Hematopoietic multipotent progenitor cell treated with erythropoietin and hydrocortisone succinate and interleukin-3 and kit ligand, for 4 days (in vitro differentiated cells): ENCODE data around the gene NUP62.
"Not testable (repeated sequence)": the region's sequence is repeated elsewhere in the genome, so short reads cannot be mapped to it uniquely, and the experiment has no call there.

ENCODE experiments used
- DNase-seq: peaks from one replicate; pipeline ENCODE4 v3.0.0-alpha.2; 2015

Gene NUP62, protein sequence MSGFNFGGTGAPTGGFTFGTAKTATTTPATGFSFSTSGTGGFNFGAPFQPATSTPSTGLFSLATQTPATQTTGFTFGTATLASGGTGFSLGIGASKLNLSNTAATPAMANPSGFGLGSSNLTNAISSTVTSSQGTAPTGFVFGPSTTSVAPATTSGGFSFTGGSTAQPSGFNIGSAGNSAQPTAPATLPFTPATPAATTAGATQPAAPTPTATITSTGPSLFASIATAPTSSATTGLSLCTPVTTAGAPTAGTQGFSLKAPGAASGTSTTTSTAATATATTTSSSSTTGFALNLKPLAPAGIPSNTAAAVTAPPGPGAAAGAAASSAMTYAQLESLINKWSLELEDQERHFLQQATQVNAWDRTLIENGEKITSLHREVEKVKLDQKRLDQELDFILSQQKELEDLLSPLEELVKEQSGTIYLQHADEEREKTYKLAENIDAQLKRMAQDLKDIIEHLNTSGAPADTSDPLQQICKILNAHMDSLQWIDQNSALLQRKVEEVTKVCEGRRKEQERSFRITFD

DNA sequence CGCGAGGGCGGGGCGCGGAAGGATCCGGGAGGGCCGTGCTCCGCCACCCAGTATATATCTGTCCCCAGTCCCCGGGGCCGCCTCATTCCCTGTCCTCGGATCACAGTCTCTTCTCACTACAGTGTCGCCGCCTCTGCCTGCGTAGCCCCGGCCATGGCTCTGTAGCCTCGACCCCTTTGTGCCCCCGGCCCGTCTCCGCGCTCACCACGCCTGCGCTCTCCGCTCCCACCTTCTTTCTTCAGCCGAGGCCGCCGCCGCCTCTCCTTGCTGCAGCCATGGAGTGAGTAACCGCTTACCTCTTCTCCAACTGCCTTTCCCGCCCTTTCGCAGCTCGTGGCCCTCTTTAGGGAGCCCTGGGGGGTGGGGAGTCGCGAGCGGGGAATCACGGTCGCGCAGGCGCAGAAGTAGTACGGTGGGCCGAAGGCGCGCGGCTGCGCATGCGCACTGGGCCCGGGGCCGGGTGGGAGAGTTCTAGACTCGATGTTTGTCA, at the start of gene NUP62, which contains the start of gene ATF5:
Gene NUP62, minus strand, starts transcription at position 384 of the 490 bp plus-strand sequence. CDS start 19,697 bp downstream, outside the sequence.
Gene ATF5, plus strand, starts transcription at position 85 of the 490 bp plus-strand sequence. CDS start 1,646 bp downstream, outside the sequence.
- peak; percentile 96 for DNase-seq

DNA sequence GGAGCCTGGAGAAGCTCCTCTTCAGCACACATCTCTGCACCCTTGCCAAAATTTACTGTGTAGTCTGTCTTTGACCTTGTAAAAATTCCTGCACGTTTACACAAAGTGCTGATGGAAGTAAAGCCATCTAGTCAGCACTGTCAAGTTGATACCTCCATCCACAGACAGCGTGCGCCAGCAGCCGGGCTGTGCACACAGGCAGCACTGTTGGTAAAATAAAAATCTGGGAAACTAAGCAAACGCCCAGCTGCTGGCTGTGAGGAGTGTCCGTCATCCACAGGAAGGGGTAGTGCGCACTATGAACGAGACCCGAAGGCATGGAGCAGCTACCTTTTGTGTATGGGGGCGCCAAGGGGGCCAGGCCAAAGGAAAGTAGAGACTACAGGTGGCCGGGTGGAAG, 49.0 kb upstream of the NUP62 start:
- no peak for DNase-seq

- no peak for DNase-seq
Measured at GRCh38 chr19:49977881-49978280, 48.6 kb upstream of the NUP62 start.

GRCh38 chr19:49977076-49977475, 47.8 kb upstream of the NUP62 start:
- no peak for DNase-seq

- no peak for DNase-seq
Measured at GRCh38 chr19:49976496-49976895, 47.2 kb upstream of the NUP62 start.

- no peak for DNase-seq
Measured at GRCh38 chr19:49975051-49975450, 45.7 kb upstream of the NUP62 start.

DNA sequence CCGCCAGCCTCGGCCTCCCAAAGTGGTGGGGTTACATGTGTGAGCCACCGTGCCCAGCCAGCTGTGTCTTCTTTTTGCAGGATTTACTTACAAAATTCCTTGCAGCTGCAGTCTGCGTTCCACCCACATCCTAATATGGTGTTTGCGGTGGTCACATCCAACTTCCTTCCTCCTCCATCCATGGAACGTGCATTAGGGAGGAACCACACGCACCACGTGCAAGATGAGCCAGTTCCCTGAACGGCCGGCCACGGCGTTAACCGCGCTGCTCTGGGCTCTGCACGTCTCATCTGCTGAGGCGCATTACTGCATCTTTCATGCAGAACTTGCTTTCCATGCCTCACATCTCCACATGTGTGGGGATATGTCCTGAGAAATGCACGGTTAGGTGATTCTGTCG, 44.7 kb upstream of the NUP62 start:
- no peak for DNase-seq

DNA sequence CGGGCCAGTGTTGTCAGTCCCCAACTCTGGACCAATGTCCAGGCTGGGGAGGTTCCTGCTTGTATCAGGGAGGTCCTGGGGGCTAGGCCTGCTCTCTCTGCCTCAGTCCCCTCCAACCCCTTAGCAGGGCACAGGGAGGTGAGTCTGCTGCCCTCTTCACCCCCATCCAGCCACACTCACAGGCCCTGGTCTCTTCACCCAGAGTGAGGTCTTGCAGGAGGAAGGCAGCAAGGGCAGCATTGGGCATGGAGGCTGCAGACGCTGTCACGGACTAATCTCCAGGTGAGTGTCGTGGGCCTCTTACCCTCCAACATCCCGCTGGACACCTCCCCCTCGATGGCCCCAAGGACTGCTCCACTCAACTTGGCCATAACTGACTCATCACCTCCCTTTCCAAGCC, 43.5 kb upstream of the NUP62 start:
- no peak for DNase-seq

DNA sequence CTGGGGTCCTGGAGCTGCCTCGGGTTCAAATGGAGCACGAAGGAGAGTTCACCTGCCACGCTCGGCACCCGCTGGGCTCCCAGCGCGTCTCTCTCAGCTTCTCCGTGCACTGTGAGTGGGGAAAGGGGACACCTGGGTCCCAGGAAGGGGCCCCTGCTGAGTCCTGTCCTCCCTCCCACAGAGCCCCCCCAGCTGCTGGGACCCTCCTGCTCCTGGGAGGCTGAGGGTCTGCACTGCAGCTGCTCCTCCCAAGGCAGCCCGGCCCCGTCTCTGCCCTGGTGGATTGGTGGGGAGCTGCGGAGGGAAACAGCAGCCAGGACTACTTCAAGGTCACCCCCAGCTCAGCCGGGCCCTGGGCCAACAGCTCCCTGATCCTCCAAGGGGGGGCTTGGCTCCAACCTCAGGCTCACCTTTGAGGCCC, 42.7 kb upstream of the NUP62 start:
- DNase-seq, result no peak

DNA sequence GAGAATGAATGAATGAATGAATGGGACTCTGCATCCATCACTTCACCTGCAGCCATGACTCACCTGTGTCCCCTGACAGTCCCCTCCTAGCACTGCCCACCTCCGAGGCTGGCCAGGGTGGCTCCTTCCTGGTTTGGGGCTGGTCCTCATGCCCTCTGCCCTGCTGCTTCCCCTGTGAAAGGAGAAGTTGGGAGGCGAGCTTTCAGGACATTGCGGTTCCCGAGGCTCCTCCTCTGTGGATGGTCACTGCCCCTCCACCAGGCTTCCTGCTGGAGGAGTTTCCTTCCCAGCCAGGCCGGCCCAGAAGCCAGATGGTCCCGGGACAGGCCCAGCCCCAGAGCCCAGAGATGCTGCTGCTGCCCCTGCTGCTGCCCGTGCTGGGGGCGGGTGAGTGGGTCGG, 40.1 kb upstream of the NUP62 start:
- not testable (repeated sequence) for DNase-seq

GRCh38 chr19:49968279-49968922, 39.1 kb upstream of the NUP62 start:
- DNase-seq, result peak; percentile 59

DNA sequence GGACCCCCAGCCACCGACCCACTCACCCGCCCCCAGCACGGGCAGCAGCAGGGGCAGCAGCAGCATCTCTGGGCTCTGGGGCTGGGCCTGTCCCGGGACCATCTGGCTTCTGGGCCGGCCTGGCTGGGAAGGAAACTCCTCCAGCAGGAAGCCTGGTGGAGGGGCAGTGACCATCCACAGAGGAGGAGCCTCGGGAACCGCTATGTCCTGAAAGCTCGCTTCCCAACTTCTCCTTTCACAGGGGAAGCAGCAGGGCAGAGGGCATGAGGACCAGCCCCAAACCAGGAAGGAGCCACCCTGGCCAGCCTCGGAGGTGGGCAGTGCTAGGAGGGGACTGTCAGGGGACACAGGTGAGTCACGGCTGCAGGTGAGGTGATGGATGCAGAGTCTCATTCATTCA, 31.7 kb upstream of the NUP62 start, which contains the start of gene SIGLEC11:
Gene SIGLEC11, minus strand, starts transcription at position 193 of the 400 bp plus-strand sequence. Its CDS starts 91 bp downstream, at position 102.
- not testable (repeated sequence) for DNase-seq

DNA sequence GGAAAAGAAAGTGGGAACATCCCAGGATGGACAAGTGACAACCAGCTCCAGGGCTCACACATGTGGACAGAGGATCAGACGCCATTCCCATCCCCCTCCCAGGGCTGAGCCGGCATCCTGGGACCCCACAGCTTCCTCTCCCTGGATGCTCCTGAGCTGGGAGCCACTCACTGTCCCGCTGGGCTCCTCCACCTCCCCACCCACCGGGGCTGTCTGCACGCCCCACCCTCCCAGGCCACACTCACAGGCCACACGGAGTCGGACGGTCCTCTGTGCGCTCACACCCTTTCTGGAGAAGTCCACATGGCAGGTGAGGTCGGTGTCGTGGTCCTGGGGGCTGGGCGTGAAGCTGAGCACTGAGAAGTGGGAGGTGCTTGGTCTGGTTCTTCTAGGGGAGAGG, 30.6 kb upstream of the NUP62 start:
- DNase-seq, result not testable (repeated sequence)

DNA sequence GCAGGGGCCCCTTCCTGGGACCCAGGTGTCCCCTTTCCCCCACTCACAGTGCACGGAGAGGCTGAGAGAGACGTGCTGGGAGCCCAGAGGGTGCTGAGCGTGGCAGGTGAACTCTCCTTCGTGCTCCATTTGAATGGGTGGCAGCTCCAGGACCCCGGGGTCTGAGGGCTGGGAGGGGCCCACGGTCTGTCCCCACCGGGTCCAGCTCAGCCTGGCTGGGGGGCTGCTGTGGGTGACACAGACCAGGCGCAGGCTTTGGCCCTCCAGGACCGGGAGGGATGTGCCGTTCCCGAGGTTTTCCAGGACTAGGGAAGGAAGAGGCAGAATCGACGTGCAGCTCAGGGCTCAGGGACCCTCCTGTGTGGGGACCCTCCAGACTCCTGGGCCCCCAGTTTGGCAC, 29.3 kb upstream of the NUP62 start:
- DNase-seq, result not testable (repeated sequence)

DNA sequence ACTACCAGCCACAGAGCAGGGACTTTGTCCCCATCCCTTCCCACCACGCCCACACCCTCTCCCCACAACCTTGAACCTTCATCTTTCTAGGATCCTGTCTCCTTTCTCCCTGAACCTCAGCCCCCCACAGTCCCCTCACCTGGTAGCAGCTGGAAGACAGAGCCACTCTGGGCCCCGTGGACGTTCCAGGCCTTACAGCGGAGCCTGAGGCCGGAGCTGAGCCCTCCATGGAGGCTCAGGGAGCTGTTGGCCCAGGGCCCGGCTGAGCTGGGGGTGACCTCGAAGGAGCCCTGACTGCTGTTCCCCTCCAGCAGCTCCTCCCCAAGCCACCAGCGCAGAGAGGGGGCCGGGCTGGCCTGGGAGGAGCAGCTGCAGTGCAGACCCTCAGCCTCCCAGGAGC, 28.8 kb upstream of the NUP62 start:
- DNase-seq, result not testable (repeated sequence)

GRCh38 chr19:49957262-49957915, 28.1 kb upstream of the NUP62 start:
- no peak for DNase-seq

- DNase-seq, result no peak
Measured at GRCh38 chr19:49956115-49956495, 26.8 kb upstream of the NUP62 start.

GRCh38 chr19:49954933-49955332, 25.6 kb upstream of the NUP62 start:
- no peak for DNase-seq

DNA sequence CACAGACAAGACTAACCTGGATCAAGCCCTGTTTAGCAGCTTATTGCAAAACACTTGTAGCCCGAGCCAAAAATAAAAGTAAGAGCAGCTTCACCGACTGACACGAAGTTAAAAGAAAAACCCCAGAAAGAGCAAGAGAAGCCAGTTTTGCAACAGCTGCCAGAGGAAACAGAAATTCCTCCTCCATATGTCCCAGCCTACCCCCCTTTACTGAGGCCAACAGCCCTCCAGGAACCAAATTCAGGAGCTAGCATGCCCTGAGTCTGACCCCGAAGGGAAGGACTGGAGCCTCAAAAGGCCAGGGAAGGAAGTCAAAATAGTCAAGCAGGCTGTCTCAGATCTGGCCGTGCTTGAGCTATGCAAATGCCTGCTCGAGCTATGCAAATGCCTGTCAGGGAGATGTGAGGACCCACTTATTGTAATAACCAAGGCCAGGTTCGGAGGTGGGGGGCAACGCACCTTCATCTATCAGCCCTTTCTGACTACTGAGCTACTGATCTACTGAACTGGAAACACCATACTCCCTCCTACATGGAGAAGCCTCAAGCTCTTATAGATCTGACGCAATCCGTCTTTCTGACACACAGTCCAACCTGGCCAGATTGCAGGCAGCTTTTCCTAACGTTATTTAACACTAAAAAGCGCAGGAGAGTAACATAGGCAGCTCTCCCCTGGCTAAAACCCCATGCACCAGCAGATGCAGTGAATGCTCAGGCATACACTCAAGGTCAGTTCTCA, 25.0 kb upstream of the NUP62 start:
- DNase-seq, result no peak

GRCh38 chr19:49953416-49953815, 24.1 kb upstream of the NUP62 start:
- DNase-seq, result no peak

DNA sequence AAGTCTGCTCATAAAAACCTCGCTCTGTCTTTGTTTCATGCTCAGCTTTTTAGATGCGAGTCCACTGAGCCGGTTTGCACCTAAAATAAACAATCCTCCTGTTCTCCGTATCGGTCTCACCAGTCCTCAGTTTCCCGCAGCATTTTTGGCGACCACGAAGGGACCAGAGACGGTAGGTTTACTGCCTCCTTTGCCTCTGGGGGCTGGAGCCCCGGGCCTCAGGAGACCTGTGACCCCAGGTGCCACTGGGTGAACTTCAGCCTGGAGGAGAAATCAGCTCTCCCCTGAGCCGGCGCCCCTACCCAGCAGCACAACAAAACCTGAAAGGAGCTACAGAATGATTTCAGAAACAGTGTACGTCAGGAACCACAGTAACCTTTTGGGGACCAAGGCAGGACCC, 23.6 kb upstream of the NUP62 start:
- DNase-seq, result no peak

DNA sequence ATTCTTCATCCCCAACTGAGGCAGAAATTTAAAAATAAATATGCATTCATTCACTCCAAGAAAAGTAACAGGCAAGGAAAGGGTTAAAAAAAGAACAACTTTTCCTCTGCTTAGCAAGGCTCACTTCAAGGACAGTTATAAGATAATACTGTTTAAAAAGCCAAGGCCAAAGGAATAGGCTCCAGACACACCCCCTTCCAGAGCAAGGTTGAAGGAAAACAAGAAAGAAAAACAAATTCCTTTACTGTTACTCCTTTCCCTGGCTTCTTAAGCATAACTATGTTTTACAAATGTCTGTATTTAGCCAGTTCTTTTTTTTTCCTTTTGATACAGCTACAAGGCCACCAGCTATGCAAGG, 23.2 kb upstream of the NUP62 start:
- no peak for DNase-seq
